Panc1 (cell line): ENCODE data around the gene SHMT1.

ENCODE experiments used
- POLR2AphosphoS5 ChIP-seq: IDR thresholded peaks from 2 replicates; pipeline ENCODE4 v1.6.1; 2012; ENCODE audit warnings: mild to moderate bottlenecking, low read depth, low read length, moderate library complexity
- SIN3A ChIP-seq: IDR thresholded peaks from 2 replicates; pipeline ENCODE4 v1.6.1; 2012; ENCODE audit warnings: low read depth, mild to moderate bottlenecking, low read length, moderate library complexity, borderline replicate concordance; ENCODE audit not compliant: insufficient read depth
- TCF7L2 ChIP-seq: IDR thresholded peaks from 2 replicates; pipeline ENCODE4 v1.6.1; 2011; ENCODE audit warnings: mild to moderate bottlenecking, low read depth, low read length, inconsistent platforms
- TF ChIP-seq, protein P1 (sequence below): fragments of 450-650 bp; IDR thresholded peaks from 2 replicates; pipeline ENCODE4 v1.5.1; 2017; ENCODE audit warnings: mild to moderate bottlenecking
- TF ChIP-seq, protein P2 (sequence below), 2 experiments: IDR thresholded peaks; 2 replicates each; pipeline ENCODE4 v1.6.1; 2011 to 2012; ENCODE audit warnings: low read depth in 2 of 2, control low read depth in 1 of 2, low read length in 1 of 2, mild to moderate bottlenecking in 1 of 2, moderate library complexity in 1 of 2; ENCODE audit not compliant: insufficient read depth in 1 of 2

DNA sequence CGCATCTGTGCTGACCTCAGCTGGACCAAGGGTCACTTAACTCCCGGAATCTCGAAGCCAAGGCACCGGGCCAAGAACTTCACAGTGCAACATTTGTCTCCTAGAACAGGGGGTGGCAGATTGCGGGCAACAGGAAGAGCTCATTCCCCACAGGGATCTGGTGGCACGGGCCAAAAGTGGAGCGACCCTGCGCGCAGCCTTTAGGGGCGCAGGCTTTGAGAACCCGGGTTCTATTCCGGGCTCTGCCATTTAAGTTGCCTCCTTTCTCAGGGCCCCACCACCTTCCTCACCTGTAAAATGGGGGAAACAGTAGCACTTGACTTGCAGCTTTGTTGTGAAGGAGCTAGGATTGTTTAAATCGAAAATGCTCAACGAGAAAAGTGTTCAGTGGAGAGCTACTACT is 651 bp downstream of the SHMT1 start:
- TF ChIP-seq, protein P1, sequence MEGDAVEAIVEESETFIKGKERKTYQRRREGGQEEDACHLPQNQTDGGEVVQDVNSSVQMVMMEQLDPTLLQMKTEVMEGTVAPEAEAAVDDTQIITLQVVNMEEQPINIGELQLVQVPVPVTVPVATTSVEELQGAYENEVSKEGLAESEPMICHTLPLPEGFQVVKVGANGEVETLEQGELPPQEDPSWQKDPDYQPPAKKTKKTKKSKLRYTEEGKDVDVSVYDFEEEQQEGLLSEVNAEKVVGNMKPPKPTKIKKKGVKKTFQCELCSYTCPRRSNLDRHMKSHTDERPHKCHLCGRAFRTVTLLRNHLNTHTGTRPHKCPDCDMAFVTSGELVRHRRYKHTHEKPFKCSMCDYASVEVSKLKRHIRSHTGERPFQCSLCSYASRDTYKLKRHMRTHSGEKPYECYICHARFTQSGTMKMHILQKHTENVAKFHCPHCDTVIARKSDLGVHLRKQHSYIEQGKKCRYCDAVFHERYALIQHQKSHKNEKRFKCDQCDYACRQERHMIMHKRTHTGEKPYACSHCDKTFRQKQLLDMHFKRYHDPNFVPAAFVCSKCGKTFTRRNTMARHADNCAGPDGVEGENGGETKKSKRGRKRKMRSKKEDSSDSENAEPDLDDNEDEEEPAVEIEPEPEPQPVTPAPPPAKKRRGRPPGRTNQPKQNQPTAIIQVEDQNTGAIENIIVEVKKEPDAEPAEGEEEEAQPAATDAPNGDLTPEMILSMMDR: no peak
- TF ChIP-seq POLR2AphosphoS5 (no peak), TCF7L2 (no peak), SIN3A (no peak)
- TF ChIP-seq, protein P2, sequence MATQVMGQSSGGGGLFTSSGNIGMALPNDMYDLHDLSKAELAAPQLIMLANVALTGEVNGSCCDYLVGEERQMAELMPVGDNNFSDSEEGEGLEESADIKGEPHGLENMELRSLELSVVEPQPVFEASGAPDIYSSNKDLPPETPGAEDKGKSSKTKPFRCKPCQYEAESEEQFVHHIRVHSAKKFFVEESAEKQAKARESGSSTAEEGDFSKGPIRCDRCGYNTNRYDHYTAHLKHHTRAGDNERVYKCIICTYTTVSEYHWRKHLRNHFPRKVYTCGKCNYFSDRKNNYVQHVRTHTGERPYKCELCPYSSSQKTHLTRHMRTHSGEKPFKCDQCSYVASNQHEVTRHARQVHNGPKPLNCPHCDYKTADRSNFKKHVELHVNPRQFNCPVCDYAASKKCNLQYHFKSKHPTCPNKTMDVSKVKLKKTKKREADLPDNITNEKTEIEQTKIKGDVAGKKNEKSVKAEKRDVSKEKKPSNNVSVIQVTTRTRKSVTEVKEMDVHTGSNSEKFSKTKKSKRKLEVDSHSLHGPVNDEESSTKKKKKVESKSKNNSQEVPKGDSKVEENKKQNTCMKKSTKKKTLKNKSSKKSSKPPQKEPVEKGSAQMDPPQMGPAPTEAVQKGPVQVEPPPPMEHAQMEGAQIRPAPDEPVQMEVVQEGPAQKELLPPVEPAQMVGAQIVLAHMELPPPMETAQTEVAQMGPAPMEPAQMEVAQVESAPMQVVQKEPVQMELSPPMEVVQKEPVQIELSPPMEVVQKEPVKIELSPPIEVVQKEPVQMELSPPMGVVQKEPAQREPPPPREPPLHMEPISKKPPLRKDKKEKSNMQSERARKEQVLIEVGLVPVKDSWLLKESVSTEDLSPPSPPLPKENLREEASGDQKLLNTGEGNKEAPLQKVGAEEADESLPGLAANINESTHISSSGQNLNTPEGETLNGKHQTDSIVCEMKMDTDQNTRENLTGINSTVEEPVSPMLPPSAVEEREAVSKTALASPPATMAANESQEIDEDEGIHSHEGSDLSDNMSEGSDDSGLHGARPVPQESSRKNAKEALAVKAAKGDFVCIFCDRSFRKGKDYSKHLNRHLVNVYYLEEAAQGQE (IDR thresholded peaks at IDR 0.05; ENCODE audit: insufficient read depth in 1 of 2, low read depth in 2 of 2, low read length in 1 of 2): no peak
